ENCODE measurements around the gene ID2. TPM values are rescaled to one million over a fixed set of nuclear protein-coding genes. Genes with fewer than 3 reads are reported as not detected.

The ID2 gene
- total and polyA plus RNA-seq, 2 of the 13 experiments (the other 11 are each of a cell fraction or from before 2014, with no cell fraction given): 214 to 719 TPM

DNA sequence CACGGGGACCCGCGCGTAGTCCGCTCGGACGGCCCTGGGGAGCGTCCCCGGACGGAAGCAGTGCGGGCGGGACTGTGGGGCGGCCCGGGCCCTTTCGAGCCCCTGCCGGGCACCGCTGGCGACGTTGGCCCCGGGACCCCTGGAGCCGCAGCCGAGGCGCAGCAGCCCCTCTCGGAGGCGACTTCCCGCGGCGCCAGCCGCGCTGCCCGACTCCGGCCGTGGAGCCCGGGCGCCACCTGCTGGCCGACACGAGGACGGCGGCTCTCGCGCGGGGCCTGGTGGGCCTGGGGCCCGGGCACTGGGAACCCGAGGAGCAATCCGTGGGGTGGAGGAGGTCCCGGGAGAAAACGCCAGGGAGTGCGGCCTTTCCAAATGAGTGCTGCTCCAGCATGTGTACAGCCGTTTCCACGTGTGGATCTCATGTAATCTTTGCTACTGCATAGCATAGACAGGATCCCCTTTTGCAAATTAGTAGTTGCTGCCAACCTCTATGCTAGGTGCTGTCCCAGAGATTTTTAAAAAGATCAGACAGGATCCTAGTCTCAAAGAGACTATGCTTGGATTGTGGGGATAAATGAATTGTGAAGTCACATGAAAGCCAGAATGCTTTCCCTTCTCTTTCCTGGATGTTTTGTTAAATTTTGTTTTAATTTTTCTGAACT is 4.0 kb downstream of the ID2 start (continued):
- TF ChIP-seq ZNF10 (CRISPR knock-in tag; IDR thresholded peaks at IDR 0.05; ENCODE audit: borderline replicate concordance, low read depth) (no peak), MBNL3 (CRISPR knock-in tag; conservative IDR thresholded peaks at IDR 0.05) (0 out of 2 replicates have a peak, but pooled peaks have one; percentile 8), ZNF230 (CRISPR knock-in tag; IDR thresholded peaks at IDR 0.05) (no peak), SIN3B (IDR thresholded peaks at IDR 0.05; ENCODE audit: low read length) (no peak), ZSCAN21 (CRISPR knock-in tag; IDR thresholded peaks at IDR 0.05; ENCODE audit: borderline replicate concordance) (peak; percentile 50; the same call in 1 of the 2 replicates), ZNF83 (CRISPR knock-in tag; IDR thresholded peaks at IDR 0.05; ENCODE audit: borderline replicate concordance) (no peak), GABPB1 (CRISPR knock-in tag; IDR thresholded peaks at IDR 0.05) (peak; percentile 56; the same call in 1 of the 2 replicates), ZNF605 (CRISPR knock-in tag; IDR thresholded peaks at IDR 0.05) (no peak), CCDC6 (CRISPR knock-in tag; IDR thresholded peaks at IDR 0.05) (peak; percentile 50; the same call in 1 of the 2 replicates), PHF20 (CRISPR knock-in tag; IDR thresholded peaks at IDR 0.05) (0 out of 2 replicates have a peak, but pooled peaks have one; percentile 2), PRPF4 (IDR thresholded peaks at IDR 0.05; ENCODE audit: low read depth, low read length, poor library complexity, severe bottlenecking) (no peak), FOSL2 (CRISPR knock-in tag; IDR thresholded peaks at IDR 0.05) (no peak; the same call in 1 of the 2 replicates), NCOA1 (CRISPR knock-in tag; IDR thresholded peaks at IDR 0.05) (no peak), TBP (CRISPR knock-in tag; IDR thresholded peaks at IDR 0.05) (no peak; the same call in 1 of the 2 replicates), ZEB1 (IDR thresholded peaks at IDR 0.05; ENCODE audit: insufficient replicate concordance, low read depth) (no peak), ZFP1 (CRISPR knock-in tag; IDR thresholded peaks at IDR 0.05) (no peak), ZNF101 (CRISPR knock-in tag; IDR thresholded peaks at IDR 0.05; ENCODE audit: borderline replicate concordance, low read depth) (no peak), ZNF431 (CRISPR knock-in tag; IDR thresholded peaks at IDR 0.05; ENCODE audit: borderline replicate concordance, low read depth) (peak; percentile 79; the same call in 1 of the 2 replicates), ZNF207 (IDR thresholded peaks at IDR 0.05; ENCODE audit: borderline replicate concordance) (no peak), TP53 (CRISPR knock-in tag; conservative IDR thresholded peaks at IDR 0.05) (no peak), ZBTB8A (CRISPR knock-in tag; IDR thresholded peaks at IDR 0.05; ENCODE audit: borderline replicate concordance, low read depth) (no peak)
- TF ChIP-seq, protein P1, sequence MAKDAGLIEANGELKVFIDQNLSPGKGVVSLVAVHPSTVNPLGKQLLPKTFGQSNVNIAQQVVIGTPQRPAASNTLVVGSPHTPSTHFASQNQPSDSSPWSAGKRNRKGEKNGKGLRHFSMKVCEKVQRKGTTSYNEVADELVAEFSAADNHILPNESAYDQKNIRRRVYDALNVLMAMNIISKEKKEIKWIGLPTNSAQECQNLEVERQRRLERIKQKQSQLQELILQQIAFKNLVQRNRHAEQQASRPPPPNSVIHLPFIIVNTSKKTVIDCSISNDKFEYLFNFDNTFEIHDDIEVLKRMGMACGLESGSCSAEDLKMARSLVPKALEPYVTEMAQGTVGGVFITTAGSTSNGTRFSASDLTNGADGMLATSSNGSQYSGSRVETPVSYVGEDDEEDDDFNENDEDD (CRISPR knock-in tag; IDR thresholded peaks at IDR 0.05; ENCODE audit: borderline replicate concordance): peak; percentile 59; the same call in 1 of the 2 replicates
- TF ChIP-seq, protein P2, sequence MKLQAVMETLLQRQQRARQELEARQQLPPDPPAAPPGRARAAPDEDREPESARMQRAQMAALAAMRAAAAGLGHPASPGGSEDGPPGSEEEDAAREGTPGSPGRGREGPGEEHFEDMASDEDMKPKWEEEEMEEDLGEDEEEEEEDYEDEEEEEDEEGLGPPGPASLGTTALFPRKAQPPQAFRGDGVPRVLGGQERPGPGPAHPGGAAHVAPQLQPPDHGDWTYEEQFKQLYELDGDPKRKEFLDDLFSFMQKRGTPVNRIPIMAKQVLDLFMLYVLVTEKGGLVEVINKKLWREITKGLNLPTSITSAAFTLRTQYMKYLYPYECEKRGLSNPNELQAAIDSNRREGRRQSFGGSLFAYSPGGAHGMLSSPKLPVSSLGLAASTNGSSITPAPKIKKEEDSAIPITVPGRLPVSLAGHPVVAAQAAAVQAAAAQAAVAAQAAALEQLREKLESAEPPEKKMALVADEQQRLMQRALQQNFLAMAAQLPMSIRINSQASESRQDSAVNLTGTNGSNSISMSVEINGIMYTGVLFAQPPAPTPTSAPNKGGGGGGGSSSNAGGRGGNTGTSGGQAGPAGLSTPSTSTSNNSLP (IDR thresholded peaks at IDR 0.05; ENCODE audit: low read depth, low read length): no peak
- TF ChIP-seq, protein P3, sequence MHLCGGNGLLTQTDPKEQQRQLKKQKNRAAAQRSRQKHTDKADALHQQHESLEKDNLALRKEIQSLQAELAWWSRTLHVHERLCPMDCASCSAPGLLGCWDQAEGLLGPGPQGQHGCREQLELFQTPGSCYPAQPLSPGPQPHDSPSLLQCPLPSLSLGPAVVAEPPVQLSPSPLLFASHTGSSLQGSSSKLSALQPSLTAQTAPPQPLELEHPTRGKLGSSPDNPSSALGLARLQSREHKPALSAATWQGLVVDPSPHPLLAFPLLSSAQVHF (CRISPR knock-in tag; IDR thresholded peaks at IDR 0.05): no peak
- TF ChIP-seq, protein P4, sequence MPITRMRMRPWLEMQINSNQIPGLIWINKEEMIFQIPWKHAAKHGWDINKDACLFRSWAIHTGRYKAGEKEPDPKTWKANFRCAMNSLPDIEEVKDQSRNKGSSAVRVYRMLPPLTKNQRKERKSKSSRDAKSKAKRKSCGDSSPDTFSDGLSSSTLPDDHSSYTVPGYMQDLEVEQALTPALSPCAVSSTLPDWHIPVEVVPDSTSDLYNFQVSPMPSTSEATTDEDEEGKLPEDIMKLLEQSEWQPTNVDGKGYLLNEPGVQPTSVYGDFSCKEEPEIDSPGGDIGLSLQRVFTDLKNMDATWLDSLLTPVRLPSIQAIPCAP (CRISPR knock-in tag; IDR thresholded peaks at IDR 0.05; ENCODE audit: low read depth): no peak
- TF ChIP-seq, protein P5, sequence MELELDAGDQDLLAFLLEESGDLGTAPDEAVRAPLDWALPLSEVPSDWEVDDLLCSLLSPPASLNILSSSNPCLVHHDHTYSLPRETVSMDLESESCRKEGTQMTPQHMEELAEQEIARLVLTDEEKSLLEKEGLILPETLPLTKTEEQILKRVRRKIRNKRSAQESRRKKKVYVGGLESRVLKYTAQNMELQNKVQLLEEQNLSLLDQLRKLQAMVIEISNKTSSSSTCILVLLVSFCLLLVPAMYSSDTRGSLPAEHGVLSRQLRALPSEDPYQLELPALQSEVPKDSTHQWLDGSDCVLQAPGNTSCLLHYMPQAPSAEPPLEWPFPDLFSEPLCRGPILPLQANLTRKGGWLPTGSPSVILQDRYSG (CRISPR knock-in tag; IDR thresholded peaks at IDR 0.05): no peak

Measured in HepG2 (cell line).